Stimulated activated CD4-positive, alpha-beta T cell treated with anti-CD3 and anti-CD28 coated beads, TNF-alpha, amount 100 ng/mL, for 4 hours (primary cell): ENCODE data around the gene FREM1.
"Not testable (repeated sequence)": the region's sequence is repeated elsewhere in the genome, so short reads cannot be mapped to it uniquely, and the experiment has no call there.

Experiments used
- DNase-seq, 3 experiments: peaks; one replicate each; pipeline ENCODE4 v3.0.0-alpha.2; 2020; ENCODE audit warnings: low read depth in 3 of 3

FREM1 gene, protein sequence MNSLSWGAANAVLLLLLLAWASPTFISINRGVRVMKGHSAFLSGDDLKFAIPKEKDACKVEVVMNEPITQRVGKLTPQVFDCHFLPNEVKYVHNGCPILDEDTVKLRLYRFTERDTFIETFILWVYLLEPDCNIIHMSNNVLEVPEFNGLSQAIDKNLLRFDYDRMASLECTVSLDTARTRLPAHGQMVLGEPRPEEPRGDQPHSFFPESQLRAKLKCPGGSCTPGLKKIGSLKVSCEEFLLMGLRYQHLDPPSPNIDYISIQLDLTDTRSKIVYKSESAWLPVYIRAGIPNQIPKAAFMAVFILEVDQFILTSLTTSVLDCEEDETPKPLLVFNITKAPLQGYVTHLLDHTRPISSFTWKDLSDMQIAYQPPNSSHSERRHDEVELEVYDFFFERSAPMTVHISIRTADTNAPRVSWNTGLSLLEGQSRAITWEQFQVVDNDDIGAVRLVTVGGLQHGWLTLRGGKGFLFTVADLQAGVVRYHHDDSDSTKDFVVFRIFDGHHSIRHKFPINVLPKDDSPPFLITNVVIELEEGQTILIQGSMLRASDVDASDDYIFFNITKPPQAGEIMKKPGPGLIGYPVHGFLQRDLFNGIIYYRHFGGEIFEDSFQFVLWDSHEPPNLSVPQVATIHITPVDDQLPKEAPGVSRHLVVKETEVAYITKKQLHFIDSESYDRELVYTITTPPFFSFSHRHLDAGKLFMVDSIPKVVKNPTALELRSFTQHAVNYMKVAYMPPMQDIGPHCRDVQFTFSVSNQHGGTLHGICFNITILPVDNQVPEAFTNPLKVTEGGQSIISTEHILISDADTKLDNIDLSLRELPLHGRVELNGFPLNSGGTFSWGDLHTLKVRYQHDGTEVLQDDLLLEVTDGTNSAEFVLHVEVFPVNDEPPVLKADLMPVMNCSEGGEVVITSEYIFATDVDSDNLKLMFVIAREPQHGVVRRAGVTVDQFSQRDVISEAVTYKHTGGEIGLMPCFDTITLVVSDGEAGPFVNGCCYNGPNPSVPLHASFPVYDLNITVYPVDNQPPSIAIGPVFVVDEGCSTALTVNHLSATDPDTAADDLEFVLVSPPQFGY (N-terminal part only)

DNA sequence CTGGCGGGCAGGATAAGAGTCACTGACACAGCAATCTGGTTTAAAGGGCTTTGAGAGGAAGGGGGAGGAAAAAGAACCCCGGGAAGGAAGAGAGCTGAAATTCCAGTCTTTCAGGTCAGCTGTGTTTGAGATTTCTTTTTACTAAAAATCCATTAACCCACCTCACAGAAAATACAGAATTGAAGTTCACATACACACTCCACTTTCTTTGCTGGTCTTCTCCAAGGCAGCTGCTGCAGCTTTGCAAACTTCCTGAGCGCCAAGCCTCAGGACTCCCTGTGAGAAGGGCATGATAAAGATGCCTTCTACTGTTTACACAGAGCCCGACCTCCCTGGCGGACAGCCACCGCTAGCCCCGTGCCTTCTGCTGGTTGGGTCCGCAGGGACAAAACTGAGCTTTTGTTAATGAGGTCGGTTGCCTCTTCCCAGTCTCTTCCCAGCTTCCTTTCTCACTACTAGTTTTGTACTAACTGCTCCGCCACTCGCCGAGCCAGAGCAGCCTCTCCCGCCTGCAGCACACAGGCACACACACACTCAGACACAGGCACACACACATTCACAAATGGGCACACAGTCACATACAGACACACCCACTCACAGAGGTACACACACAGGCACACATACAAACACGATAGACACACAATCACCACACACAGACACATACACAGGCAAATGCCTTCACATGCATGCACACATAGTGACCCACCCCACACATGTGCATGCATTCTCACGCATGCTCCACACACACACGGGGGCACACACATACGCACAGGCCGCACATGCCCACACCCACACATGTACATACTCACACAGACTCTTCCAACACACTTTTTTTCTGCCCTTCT lies at the start of gene FREM1:
Gene FREM1, minus strand, starts transcription at position 468 of the 845 bp plus-strand sequence. CDS start 41,451 bp downstream, outside the sequence.
- no peak for DNase-seq

GRCh38 chr9:14958989-14959388 lies 48.8 kb upstream of the FREM1 start:
- DNase-seq = no peak

DNA sequence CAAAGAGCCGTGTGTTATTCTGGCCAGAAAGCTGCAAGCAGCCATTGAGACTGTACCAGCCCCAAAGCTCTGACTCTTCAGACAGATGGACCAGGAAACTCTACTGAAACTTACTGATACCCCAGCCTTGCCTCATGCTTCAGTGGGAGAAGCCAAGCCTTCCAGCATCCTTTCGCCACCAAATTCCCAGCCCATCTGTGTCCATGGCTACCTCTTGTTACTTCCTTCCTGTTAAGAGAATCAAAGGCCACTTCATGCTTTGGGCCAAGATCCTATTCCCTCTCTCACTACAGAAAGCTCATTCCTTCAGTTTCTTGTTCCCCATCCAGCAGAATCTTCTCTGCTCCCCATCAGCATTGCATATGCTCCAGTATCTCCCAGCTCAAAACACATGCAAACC lies 46.9 kb upstream of the FREM1 start:
- no peak for DNase-seq

GRCh38 chr9:14956208-14956607 lies 46.0 kb upstream of the FREM1 start:
- no peak for DNase-seq

GRCh38 chr9:14945351-14945750 lies 35.1 kb upstream of the FREM1 start:
- DNase-seq = no peak

GRCh38 chr9:14941501-14942405 lies 31.5 kb upstream of the FREM1 start:
- DNase-seq = no peak

- no peak for DNase-seq
Observed at GRCh38 chr9:14939378-14939777, 29.1 kb upstream of the FREM1 start.

DNA sequence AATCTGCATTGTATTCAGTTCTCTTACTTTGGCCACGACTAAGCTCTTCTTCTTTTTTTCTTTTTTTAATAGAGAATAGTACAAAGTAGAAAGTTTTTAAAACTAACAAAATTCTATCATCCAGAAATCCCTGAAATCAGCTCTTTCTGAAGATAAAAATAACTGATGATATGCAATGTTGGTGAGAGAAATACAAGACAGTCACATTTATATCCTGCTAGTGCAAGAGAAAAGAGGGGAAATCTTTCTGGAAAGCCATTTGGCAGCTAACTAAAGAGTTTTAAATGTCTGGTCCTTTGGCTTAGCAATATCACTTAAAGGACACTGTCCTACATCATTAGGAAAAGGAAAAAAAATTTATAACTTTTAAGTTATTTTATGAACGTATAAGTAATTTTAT lies 27.0 kb upstream of the FREM1 start:
- no peak for DNase-seq

- no peak for DNase-seq
Observed at GRCh38 chr9:14936491-14936890, 26.3 kb upstream of the FREM1 start.

DNA sequence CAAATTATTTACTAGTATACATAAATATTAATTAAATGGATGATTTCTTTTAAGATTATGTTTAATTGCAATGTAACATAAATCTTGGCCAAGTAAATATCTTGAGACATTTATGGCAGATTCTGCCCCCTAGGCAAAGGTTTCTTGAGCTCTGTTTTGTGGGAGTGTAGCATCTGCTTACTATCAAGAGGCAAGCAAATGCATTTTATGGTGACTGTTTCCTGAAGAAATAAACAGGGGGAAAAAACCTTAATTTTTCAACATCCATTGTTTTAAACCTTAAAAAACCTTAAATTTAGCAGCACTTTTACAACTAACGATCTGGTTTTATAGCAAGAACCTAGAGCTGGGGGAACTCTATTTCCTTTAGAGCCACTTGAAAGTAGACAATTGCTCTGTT lies 25.7 kb upstream of the FREM1 start:
- no peak for DNase-seq

DNA sequence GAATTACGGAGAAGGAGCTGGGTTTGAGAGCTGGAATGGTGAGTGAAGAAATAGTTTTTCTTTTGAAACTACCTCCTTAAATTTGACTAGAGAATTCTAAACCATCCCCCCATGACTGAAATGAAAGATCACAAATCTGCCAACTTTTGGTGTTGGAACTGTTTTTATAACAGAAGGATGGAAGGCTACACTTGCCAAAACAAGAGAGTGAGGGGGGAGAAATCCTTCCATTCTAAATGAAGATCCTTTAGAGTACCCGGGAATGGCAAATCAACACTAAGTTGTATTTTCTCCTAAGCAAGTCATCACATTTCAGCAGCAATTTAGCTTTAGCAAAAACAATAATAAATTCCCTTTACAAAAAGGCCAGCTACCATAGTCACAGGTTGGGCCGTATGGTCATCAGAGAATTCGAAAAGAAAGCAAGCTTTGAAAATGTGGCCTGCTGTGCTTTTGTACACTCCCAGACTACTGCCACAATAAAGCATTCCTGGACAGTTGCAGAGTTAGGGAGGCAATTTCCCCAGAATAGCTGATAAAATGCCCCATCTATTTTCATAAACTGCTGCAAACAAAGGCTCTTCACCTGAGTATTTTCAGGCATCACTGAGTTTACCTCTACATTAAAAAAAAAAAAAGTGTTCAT lies 25.0 kb upstream of the FREM1 start:
- no peak for DNase-seq

- no peak for DNase-seq
Observed at GRCh38 chr9:14932641-14933040, 22.4 kb upstream of the FREM1 start.

- no peak for DNase-seq
Observed at GRCh38 chr9:14932231-14932630, 22.0 kb upstream of the FREM1 start.

GRCh38 chr9:14926941-14927624 lies 16.9 kb upstream of the FREM1 start:
- DNase-seq = no peak

GRCh38 chr9:14924230-14925219 lies 14.3 kb upstream of the FREM1 start:
- no peak for DNase-seq

DNA sequence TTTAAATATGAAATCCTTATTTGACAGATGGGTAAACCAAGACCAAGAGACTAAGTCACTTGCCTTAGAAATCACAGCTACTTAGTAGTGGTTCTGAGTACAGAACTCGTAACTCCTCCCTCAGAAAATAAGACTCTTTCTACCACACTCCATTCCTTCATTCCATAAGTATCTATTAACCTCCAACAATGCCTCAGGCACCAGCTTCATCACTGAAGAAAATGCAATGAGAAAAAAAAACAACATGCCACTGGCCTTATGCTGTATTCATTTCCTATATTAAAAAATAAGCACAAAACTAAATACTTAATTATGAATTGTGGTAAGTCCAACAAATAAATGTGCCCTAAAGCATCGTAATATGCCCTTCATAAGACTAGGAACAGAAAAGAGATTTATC lies 13.5 kb upstream of the FREM1 start:
- DNase-seq = no peak

GRCh38 chr9:14920805-14921204 lies 10.6 kb upstream of the FREM1 start:
- not testable (repeated sequence) for DNase-seq

GRCh38 chr9:14913366-14913765 lies 3.1 kb upstream of the FREM1 start:
- no peak for DNase-seq
